GM12878 (cell line): ENCODE results near the gene EEFSEC. TPM values are rescaled to one million over a fixed set of nuclear protein-coding genes. Genes with fewer than 3 reads are reported as not detected.

ENCODE experiments used
- ATAC-seq: fragments of 200-7000 bp; cut with Tn5 transposase; 3 replicates; pipeline ENCODE4 v1.9.1; 2020; ENCODE audit warnings: mild to moderate bottlenecking, moderate library complexity
- BruUV-seq: library from RNA; stranded (reverse); fragments of 400-500 nt; replicated peaks from 2 replicates; lab custom pipeline; 2021; lab: Mats Ljungman, UMichigan
- CTCF ChIA-PET: fragments of 300-600 bp; sonication (Branson Sonifier 250); formaldehyde crosslinking; extraction: SDS; loops from one replicate; lab custom pipeline; 2021; ENCODE audit warnings: inconsistent platforms; lab: Yijun Ruan, JAX
- POLR2A ChIA-PET: fragments of 350-600 bp; formaldehyde crosslinking; extraction: SDS; loops from one replicate; lab custom pipeline; 2021; ENCODE audit warnings: inconsistent platforms; lab: Charles Lee
- RAD21 ChIA-PET: fragments of 300-600 bp; sonication (Branson Sonifier 250); formaldehyde crosslinking; loops from one replicate; lab custom pipeline; 2023; ENCODE audit warnings: antibody characterized with exemption; ENCODE audit not compliant: unreplicated experiment; lab: Charles Lee
- SMC1A ChIA-PET: fragments of 300-600 bp; sonication (Branson Sonifier 250); formaldehyde crosslinking; loops from one replicate; lab custom pipeline; 2023; ENCODE audit not compliant: unreplicated experiment, uncharacterized antibody; lab: Charles Lee
- DNase-seq: peaks from one replicate; pipeline ENCODE4 v3.0.0-alpha.2; 2011; ENCODE audit warnings: low read depth, low spot score
- FAIRE-seq: peaks from 3 replicates; lab custom pipeline; 2011; peaks lifted over from hg19 to GRCh38; lab: Jason Lieb, UNC
- H2AFZ ChIP-seq: 2 replicates; pipeline ENCODE4 v1.6.0; 2011; ENCODE audit warnings: low read depth, low read length, control low read depth; ENCODE audit not compliant: control insufficient read depth
- H3K27ac ChIP-seq: 2 replicates; pipeline ENCODE4 v1.5.1; 2011; ENCODE audit warnings: control low read depth; ENCODE audit not compliant: control insufficient read depth, insufficient read depth
- H3K27me3 ChIP-seq, 2 experiments: replicated peaks in 1 of 2; 2 replicates each; pipeline versions ENCODE4 v1.6.0 to v1.6.1; 2011; ENCODE audit warnings: low read length in 1 of 2; ENCODE audit not compliant: control insufficient read depth in 2 of 2, insufficient read depth in 2 of 2
- H3K36me3 ChIP-seq, 2 experiments: 2 replicates each; pipeline ENCODE4 v1.5.1; 2011; ENCODE audit warnings: low read length in 1 of 2; ENCODE audit not compliant: control insufficient read depth in 2 of 2, insufficient read depth in 2 of 2
- H3K4me1 ChIP-seq: 2 replicates; pipeline ENCODE4 v1.6.1; 2011; ENCODE audit warnings: mild to moderate bottlenecking, low read length, moderate library complexity, mixed read lengths; ENCODE audit not compliant: control insufficient read depth, insufficient read depth
- H3K4me2 ChIP-seq: 2 replicates; pipeline ENCODE4 v1.6.0; 2011; ENCODE audit warnings: control low read depth; ENCODE audit not compliant: control insufficient read depth, insufficient read depth
- H3K4me3 ChIP-seq: fragments of 200-600 bp; sonication (generic); 2 replicates; pipeline ENCODE4 v1.5.1; 2016
- H3K79me2 ChIP-seq: 2 replicates; pipeline ENCODE4 v1.6.0; 2011; ENCODE audit warnings: low read length; ENCODE audit not compliant: control insufficient read depth, insufficient read depth
- H3K9ac ChIP-seq: 2 replicates; pipeline ENCODE4 v1.8.0; 2011; ENCODE audit warnings: low read length, control low read depth, mixed read lengths; ENCODE audit not compliant: control insufficient read depth, insufficient read depth
- H3K9me3 ChIP-seq: replicated peaks from 3 replicates; pipeline ENCODE4 v1.5.1; 2011; ENCODE audit warnings: mild to moderate bottlenecking, low read length; ENCODE audit not compliant: control insufficient read depth, insufficient read depth
- H4K20me1 ChIP-seq: 2 replicates; pipeline ENCODE4 v1.6.0; 2011; ENCODE audit not compliant: control insufficient read depth, insufficient read depth
- BHLHE40 ChIP-seq, 2 experiments: fragments of 450-650 bp in 1 of 2; IDR thresholded peaks; 2 replicates each; pipeline ENCODE4 v1.6.1; 2011 to 2017; ENCODE audit warnings: low read depth in 2 of 2, borderline replicate concordance in 1 of 2, improper control_type of control experiment in 1 of 2, low read length in 1 of 2, mild to moderate bottlenecking in 1 of 2
- EP300 ChIP-seq, 2 experiments: fragments of 150-350 bp in 1 of 2; IDR thresholded peaks; 2 replicates each; pipeline ENCODE4 v1.6.1; 2011 to 2012; ENCODE audit warnings: low read depth in 2 of 2, low read length in 2 of 2, borderline replicate concordance in 1 of 2, improper control_type of control experiment in 1 of 2, inconsistent platforms in 1 of 2; ENCODE audit not compliant: control insufficient read depth in 1 of 2
- IKZF1 ChIP-seq: fragments of 450-650 bp; conservative IDR thresholded peaks from 2 replicates; pipeline ENCODE4 v1.6.1; 2017; ENCODE audit warnings: antibody characterized with exemption, mild to moderate bottlenecking
- MEF2B ChIP-seq: fragments of 450-650 bp; IDR thresholded peaks from 2 replicates; pipeline ENCODE4 v1.6.1; 2018; ENCODE audit warnings: mild to moderate bottlenecking, moderate library complexity; ENCODE audit not compliant: partially characterized antibody, poor library complexity, severe bottlenecking
- MTA3 ChIP-seq: IDR thresholded peaks from 2 replicates; pipeline ENCODE4 v1.6.1; 2012; ENCODE audit warnings: low read length, inconsistent platforms, borderline replicate concordance
- SKIL ChIP-seq: fragments of 450-650 bp; IDR thresholded peaks from 2 replicates; pipeline ENCODE4 v1.6.1; 2017; ENCODE audit warnings: mild to moderate bottlenecking, low read depth, inconsistent platforms; ENCODE audit not compliant: poor library complexity, severe bottlenecking
- SPI1 ChIP-seq: IDR thresholded peaks from 2 replicates; pipeline ENCODE4 v1.6.1; 2011; ENCODE audit warnings: low read depth, mild to moderate bottlenecking, low read length, moderate library complexity, borderline replicate concordance; ENCODE audit not compliant: insufficient read depth
- TBL1XR1 ChIP-seq: IDR thresholded peaks from 2 replicates; pipeline ENCODE4 v1.6.1; 2012; ENCODE audit warnings: low read depth, low read length, improper control_type of control experiment
- WGBS: methylation state at CpG from one replicate; pipeline ENCODE4 v1.1.6; 2016; ENCODE audit warnings: low lambda C conversion rate; ENCODE audit not compliant: insufficient replicate concordance, insufficient coverage; ENCODE audit errors: missing lambda C conversion rate; 5-methylcytosine and 5-hydroxymethylcytosine counted together
- in situ Hi-C: fragments of 300-500 bp; cut with MboI; formaldehyde crosslinking; loops from 9 replicates; pipeline ENCODE4 v1.14.3; 2018; ENCODE audit warnings: mixed read lengths
- intact Hi-C: fragments of 100-400 bp; cut with micrococcal nuclease; formaldehyde crosslinking; loops from one replicate; pipeline ENCODE4 v1.14.2; 2022; ENCODE audit not compliant: unreplicated experiment
- polyA plus RNA-seq, 11 experiments: library from polyadenylated mRNA; depleted of rRNA in 4 of 11; unstranded in 6 of 11; stranded (reverse) in 5 of 11; fragments of >200 nt; fragmentation: Nextera tagmentation in 4 of 11; fragmentation: Illumina TruSeq in 1 of 11; extraction: Ambion mirVana in 4 of 11; extraction: Trizol in 1 of 11; gene quantifications; 1 replicate in 1 of 11; 2 replicates in 10 of 11; pipeline versions ENCODE4 v1.2.1 to v1.2.3, GENCODE V29; 2011 to 2016; ENCODE audit warnings: inconsistent platforms in 2 of 11, missing spikeins in 2 of 11, low read depth in 1 of 11
- total RNA-seq, 4 experiments: library from RNA; depleted of rRNA in 3 of 4; stranded (reverse); fragments of >200 nt in 3 of 4; fragmentation: Illumina TruSeq in 1 of 4; extraction: Trizol in 1 of 4; gene quantifications; 2 replicates each; pipeline versions ENCODE4 v1.2.1 to v1.2.3, GENCODE V29; 2013 to 2021
- TF ChIP-seq, protein P1 (sequence below): fragments of 450-650 bp; conservative IDR thresholded peaks from 2 replicates; pipeline ENCODE4 v1.6.1; 2017; ENCODE audit warnings: mild to moderate bottlenecking, moderate library complexity
- TF ChIP-seq, protein P2 (sequence below): fragments of 450-650 bp; IDR thresholded peaks from 2 replicates; pipeline ENCODE4 v1.6.1; 2016; ENCODE audit warnings: mild to moderate bottlenecking, moderate library complexity, borderline replicate concordance

EEFSEC gene
- total and polyA plus RNA-seq, 10 of the 15 experiments (the other 5 are each of a cell fraction or from before 2014, with no cell fraction given), result 0.29 to 29.1 (median 16.1) TPM

DNA sequence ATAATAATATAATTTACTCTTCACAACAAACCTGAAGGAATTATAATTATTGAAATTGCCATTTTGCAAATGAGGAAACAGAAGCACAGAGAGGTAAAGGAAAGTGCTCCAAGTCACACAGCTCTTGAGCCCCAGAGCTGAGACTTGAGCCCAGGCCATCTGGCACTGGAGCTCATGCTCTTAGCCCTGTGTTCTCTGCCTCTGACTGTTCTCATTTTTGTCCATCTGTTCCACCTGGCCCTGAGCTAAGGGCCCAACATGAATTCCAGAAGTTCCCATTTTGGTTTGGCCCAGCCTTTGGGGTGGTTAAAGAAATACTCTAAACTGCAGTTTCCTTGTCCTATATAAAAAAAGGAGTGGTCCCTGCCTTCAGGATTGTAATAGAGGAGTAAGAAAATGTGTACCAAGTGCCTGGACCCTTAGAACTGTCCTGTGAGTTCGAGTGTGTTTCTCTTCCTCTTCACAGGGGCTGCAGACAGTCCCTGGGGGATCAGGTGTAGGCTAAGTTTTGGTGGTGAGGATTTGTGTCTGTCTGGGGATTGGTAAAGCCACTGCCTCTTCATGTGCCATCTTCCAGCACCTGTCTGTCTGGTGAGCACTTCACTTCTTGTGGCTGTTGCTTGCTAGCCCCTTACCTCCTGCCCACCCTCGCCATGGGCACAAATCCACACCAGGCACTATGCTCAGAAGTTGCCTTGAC, 221.6 kb downstream of the EEFSEC start:
- no TSS peak for BruUV-seq
- Histone ChIP-seq H3K4me1 (peaks cover 25% of the 10 kb centered on the region), H3K9ac (no peak overlapping the region), H3K4me3 (no peak overlapping the region), H3K9me3 (no peaks in the 10 kb centered on the region), H3K4me2 (no peak overlapping the region), H3K79me2 (no peaks in the 10 kb centered on the region), H3K27me3 (no peaks in the 10 kb centered on the region), H3K36me3 (no peaks in the 10 kb centered on the region), H3K27ac (no peak overlapping the region), H2AFZ (no peak overlapping the region), H4K20me1 (no peaks in the 10 kb centered on the region)
- RAD21 ChIA-PET, result no interaction called here
- DNase-seq (no peak), ATAC-seq (peak; percentile 47), FAIRE-seq (no peak)
- POLR2A ChIA-PET, result no interaction called here
- SMC1A ChIA-PET, result no interaction called here
- WGBS, result 46% methylated on average over 2 of the region's 2 CpGs
- CTCF ChIA-PET, result interaction anchor here (0.8 kb wide), 1 partner anchor 280 kb away, joined by 3 read pairs; no protein-coding TSS in a partner anchor
- TF ChIP-seq, protein P1, sequence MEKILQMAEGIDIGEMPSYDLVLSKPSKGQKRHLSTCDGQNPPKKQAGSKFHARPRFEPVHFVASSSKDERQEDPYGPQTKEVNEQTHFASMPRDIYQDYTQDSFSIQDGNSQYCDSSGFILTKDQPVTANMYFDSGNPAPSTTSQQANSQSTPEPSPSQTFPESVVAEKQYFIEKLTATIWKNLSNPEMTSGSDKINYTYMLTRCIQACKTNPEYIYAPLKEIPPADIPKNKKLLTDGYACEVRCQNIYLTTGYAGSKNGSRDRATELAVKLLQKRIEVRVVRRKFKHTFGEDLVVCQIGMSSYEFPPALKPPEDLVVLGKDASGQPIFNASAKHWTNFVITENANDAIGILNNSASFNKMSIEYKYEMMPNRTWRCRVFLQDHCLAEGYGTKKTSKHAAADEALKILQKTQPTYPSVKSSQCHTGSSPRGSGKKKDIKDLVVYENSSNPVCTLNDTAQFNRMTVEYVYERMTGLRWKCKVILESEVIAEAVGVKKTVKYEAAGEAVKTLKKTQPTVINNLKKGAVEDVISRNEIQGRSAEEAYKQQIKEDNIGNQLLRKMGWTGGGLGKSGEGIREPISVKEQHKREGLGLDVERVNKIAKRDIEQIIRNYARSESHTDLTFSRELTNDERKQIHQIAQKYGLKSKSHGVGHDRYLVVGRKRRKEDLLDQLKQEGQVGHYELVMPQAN, result no peak
- peak; percentile 22; the same call in 1 of the 2 replicates for TF ChIP-seq IKZF1
- 0 out of 4 replicates have a peak, but pooled peaks of 1 of the 2 experiments have one; percentile 24 for TF ChIP-seq EP300 (IDR thresholded peaks at IDR 0.05; ENCODE audit: borderline replicate concordance in 1 of 2, control insufficient read depth in 1 of 2, low read depth in 2 of 2, low read length in 2 of 2)
- TF ChIP-seq BHLHE40 (IDR thresholded peaks at IDR 0.05; ENCODE audit: borderline replicate concordance in 1 of 2, low read depth in 2 of 2, low read length in 1 of 2), result peak in 1 of 2 experiments; percentile 56; a peak in 1 of 4 replicates
- peak; percentile 59; the same call in 1 of the 2 replicates for TF ChIP-seq SPI1
- no peak for TF ChIP-seq TBL1XR1
- TF ChIP-seq MTA3, result no peak
- TF ChIP-seq MEF2B, result peak; percentile 90
- TF ChIP-seq, protein P2, sequence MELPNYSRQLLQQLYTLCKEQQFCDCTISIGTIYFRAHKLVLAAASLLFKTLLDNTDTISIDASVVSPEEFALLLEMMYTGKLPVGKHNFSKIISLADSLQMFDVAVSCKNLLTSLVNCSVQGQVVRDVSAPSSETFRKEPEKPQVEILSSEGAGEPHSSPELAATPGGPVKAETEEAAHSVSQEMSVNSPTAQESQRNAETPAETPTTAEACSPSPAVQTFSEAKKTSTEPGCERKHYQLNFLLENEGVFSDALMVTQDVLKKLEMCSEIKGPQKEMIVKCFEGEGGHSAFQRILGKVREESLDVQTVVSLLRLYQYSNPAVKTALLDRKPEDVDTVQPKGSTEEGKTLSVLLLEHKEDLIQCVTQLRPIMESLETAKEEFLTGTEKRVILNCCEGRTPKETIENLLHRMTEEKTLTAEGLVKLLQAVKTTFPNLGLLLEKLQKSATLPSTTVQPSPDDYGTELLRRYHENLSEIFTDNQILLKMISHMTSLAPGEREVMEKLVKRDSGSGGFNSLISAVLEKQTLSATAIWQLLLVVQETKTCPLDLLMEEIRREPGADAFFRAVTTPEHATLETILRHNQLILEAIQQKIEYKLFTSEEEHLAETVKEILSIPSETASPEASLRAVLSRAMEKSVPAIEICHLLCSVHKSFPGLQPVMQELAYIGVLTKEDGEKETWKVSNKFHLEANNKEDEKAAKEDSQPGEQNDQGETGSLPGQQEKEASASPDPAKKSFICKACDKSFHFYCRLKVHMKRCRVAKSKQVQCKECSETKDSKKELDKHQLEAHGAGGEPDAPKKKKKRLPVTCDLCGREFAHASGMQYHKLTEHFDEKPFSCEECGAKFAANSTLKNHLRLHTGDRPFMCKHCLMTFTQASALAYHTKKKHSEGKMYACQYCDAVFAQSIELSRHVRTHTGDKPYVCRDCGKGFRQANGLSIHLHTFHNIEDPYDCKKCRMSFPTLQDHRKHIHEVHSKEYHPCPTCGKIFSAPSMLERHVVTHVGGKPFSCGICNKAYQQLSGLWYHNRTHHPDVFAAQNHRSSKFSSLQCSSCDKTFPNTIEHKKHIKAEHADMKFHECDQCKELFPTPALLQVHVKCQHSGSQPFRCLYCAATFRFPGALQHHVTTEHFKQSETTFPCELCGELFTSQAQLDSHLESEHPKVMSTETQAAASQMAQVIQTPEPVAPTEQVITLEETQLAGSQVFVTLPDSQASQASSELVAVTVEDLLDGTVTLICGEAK, result no peak
- TF ChIP-seq SKIL, result peak; percentile 62
- intact Hi-C loops (no loop called here), in situ Hi-C loops (no loop called here)
